Activated naive CD4-positive, alpha-beta T cell treated with anti-CD3 and anti-CD28 coated beads, Interleukin-2, amount 50 U/mL, for 24 hours (primary cell): ENCODE data around the gene PXDC1.

Source experiments
- H3K27ac Mint-ChIP-seq: one replicate; pipeline ENCODE4 v1.8.0; 2021; ENCODE audit warnings: mild to moderate bottlenecking, mixed read lengths
- H3K27me3 Mint-ChIP-seq: one replicate; pipeline ENCODE4 v1.8.0; 2021; ENCODE audit warnings: mixed read lengths
- H3K36me3 Mint-ChIP-seq: one replicate; pipeline ENCODE4 v1.8.0; 2021; ENCODE audit warnings: mixed read lengths
- H3K4me1 Mint-ChIP-seq: one replicate; pipeline ENCODE4 v1.8.0; 2021; ENCODE audit warnings: mixed read lengths
- H3K4me3 Mint-ChIP-seq: one replicate; pipeline ENCODE4 v1.8.0; 2021; ENCODE audit warnings: mild to moderate bottlenecking, mixed read lengths
- H3K9me3 Mint-ChIP-seq: one replicate; pipeline ENCODE4 v1.8.0; 2021; ENCODE audit warnings: mixed read lengths

Gene PXDC1

GRCh38 chr6:3751077-3751729 is at the start of gene PXDC1:
Gene PXDC1, minus strand, starts transcription at chr6:3751713. Its CDS starts 182 bp downstream, at chr6:3751531.
- Mint-ChIP-seq H3K27ac (no peak within 1 kb of the TSS), H3K36me3 (no peaks in the 10 kb centered on the region), H3K27me3 (peaks cover 26% of the 10 kb centered on the region), H3K4me1 (peaks cover 5% of the 10 kb centered on the region), H3K9me3 (no peaks in the 10 kb centered on the region), H3K4me3 (peak within 1 kb of the TSS; percentile 52)

GRCh38 chr6:3800850-3801591 is 49.5 kb upstream of the PXDC1 start:
- no peak overlapping the region for H3K27ac Mint-ChIP-seq

GRCh38 chr6:3799719-3800118 is 48.2 kb upstream of the PXDC1 start:
- Mint-ChIP-seq H3K4me3 (no peak overlapping the region), H3K36me3 (no peaks in the 10 kb centered on the region), H3K27me3 (no peaks in the 10 kb centered on the region), H3K9me3 (no peaks in the 10 kb centered on the region), H3K4me1 (no peaks in the 10 kb centered on the region), H3K27ac (no peak overlapping the region)

More at GRCh38 chr6:3800850-3801591, 49.5 kb upstream of the PXDC1 start:
- H3K36me3 Mint-ChIP-seq: no peaks in the 10 kb centered on the region
- H3K4me1 Mint-ChIP-seq: no peaks in the 10 kb centered on the region
- H3K9me3 Mint-ChIP-seq: no peaks in the 10 kb centered on the region
- H3K27me3 Mint-ChIP-seq: no peaks in the 10 kb centered on the region
- H3K4me3 Mint-ChIP-seq: no peak overlapping the region

- no peak overlapping the region for H3K27ac Mint-ChIP-seq
- no peaks in the 10 kb centered on the region for H3K9me3 Mint-ChIP-seq
- no peaks in the 10 kb centered on the region for H3K27me3 Mint-ChIP-seq
- H3K4me1 Mint-ChIP-seq: no peaks in the 10 kb centered on the region
- no peak overlapping the region for H3K4me3 Mint-ChIP-seq
- no peaks in the 10 kb centered on the region for H3K36me3 Mint-ChIP-seq
These were observed 46.8 kb upstream of the PXDC1 start for GRCh38 chr6:3798055-3798919.

- H3K4me1 Mint-ChIP-seq: no peaks in the 10 kb centered on the region
- no peaks in the 10 kb centered on the region for H3K27me3 Mint-ChIP-seq
- no peaks in the 10 kb centered on the region for H3K9me3 Mint-ChIP-seq
- no peak overlapping the region for H3K27ac Mint-ChIP-seq
- no peaks in the 10 kb centered on the region for H3K36me3 Mint-ChIP-seq
- H3K4me3 Mint-ChIP-seq: no peak overlapping the region
These were observed 45.9 kb upstream of the PXDC1 start for GRCh38 chr6:3797231-3798054.

- H3K9me3 Mint-ChIP-seq: no peaks in the 10 kb centered on the region
- H3K4me3 Mint-ChIP-seq: no peak overlapping the region
- H3K27ac Mint-ChIP-seq: no peak overlapping the region
- H3K4me1 Mint-ChIP-seq: no peaks in the 10 kb centered on the region
- no peaks in the 10 kb centered on the region for H3K27me3 Mint-ChIP-seq
- H3K36me3 Mint-ChIP-seq: no peaks in the 10 kb centered on the region
These were observed 45.2 kb upstream of the PXDC1 start for GRCh38 chr6:3796719-3797041.

GRCh38 chr6:3795836-3796718 is 44.6 kb upstream of the PXDC1 start:
- Mint-ChIP-seq H3K27ac (no peak overlapping the region), H3K36me3 (no peaks in the 10 kb centered on the region), H3K27me3 (no peaks in the 10 kb centered on the region), H3K4me3 (no peak overlapping the region), H3K4me1 (no peaks in the 10 kb centered on the region), H3K9me3 (no peaks in the 10 kb centered on the region)

- no peaks in the 10 kb centered on the region for H3K36me3 Mint-ChIP-seq
- no peaks in the 10 kb centered on the region for H3K27me3 Mint-ChIP-seq
- H3K9me3 Mint-ChIP-seq: no peaks in the 10 kb centered on the region
- H3K4me3 Mint-ChIP-seq: no peak overlapping the region
- no peak overlapping the region for H3K27ac Mint-ChIP-seq
- H3K4me1 Mint-ChIP-seq: no peaks in the 10 kb centered on the region
These were observed 42.6 kb upstream of the PXDC1 start for GRCh38 chr6:3794092-3794491.

- Mint-ChIP-seq H3K36me3 (no peaks in the 10 kb centered on the region), H3K9me3 (no peaks in the 10 kb centered on the region), H3K4me1 (no peaks in the 10 kb centered on the region), H3K27ac (no peak overlapping the region), H3K4me3 (no peak overlapping the region), H3K27me3 (no peaks in the 10 kb centered on the region)
These were observed 42.0 kb upstream of the PXDC1 start for GRCh38 chr6:3793545-3793944.

GRCh38 chr6:3791526-3792203 is 40.2 kb upstream of the PXDC1 start:
- Mint-ChIP-seq H3K4me3 (no peak overlapping the region), H3K4me1 (no peaks in the 10 kb centered on the region), H3K9me3 (no peaks in the 10 kb centered on the region), H3K27ac (no peak overlapping the region), H3K36me3 (no peaks in the 10 kb centered on the region), H3K27me3 (no peaks in the 10 kb centered on the region)

- Mint-ChIP-seq H3K9me3 (no peaks in the 10 kb centered on the region), H3K36me3 (no peaks in the 10 kb centered on the region), H3K27me3 (no peaks in the 10 kb centered on the region), H3K4me3 (no peak overlapping the region), H3K4me1 (no peaks in the 10 kb centered on the region), H3K27ac (no peak overlapping the region)
These were observed 38.5 kb upstream of the PXDC1 start for GRCh38 chr6:3789896-3790558.

- H3K4me3 Mint-ChIP-seq: no peak overlapping the region
- H3K9me3 Mint-ChIP-seq: no peaks in the 10 kb centered on the region
- H3K36me3 Mint-ChIP-seq: no peaks in the 10 kb centered on the region
- H3K27ac Mint-ChIP-seq: no peak overlapping the region
- H3K4me1 Mint-ChIP-seq: no peaks in the 10 kb centered on the region
- H3K27me3 Mint-ChIP-seq: no peaks in the 10 kb centered on the region
These were observed 37.7 kb upstream of the PXDC1 start for GRCh38 chr6:3789018-3789895.

- Mint-ChIP-seq H3K4me1 (no peaks in the 10 kb centered on the region), H3K27me3 (no peaks in the 10 kb centered on the region), H3K9me3 (no peaks in the 10 kb centered on the region), H3K36me3 (no peaks in the 10 kb centered on the region), H3K27ac (no peak overlapping the region), H3K4me3 (no peak overlapping the region)
These were observed 37.0 kb upstream of the PXDC1 start for GRCh38 chr6:3788408-3789017.
